Vagina (tissue), 2 donors: ENCODE data around the gene SMYD5.

Source experiments
- POLR2A ChIP-seq, 2 donors: fragments of 450-650 bp; IDR thresholded peaks; one replicate each; pipeline ENCODE4 v1.6.1; 2017; ENCODE audit warnings: antibody characterized with exemption in 2 of 2, mild to moderate bottlenecking in 2 of 2, moderate library complexity in 2 of 2
- POLR2AphosphoS5 ChIP-seq, 2 donors: sonication (generic); formaldehyde crosslinking; IDR thresholded peaks; one replicate each; pipeline ENCODE4 v1.9.0; 2017; ENCODE audit warnings: antibody characterized with exemption in 2 of 2, mild to moderate bottlenecking in 2 of 2, low read depth in 1 of 2; ENCODE audit not compliant: insufficient read depth in 1 of 2
- TF ChIP-seq, protein P1 (sequence below), 3 experiments: fragments of 450-650 bp in 2 of 3; fragments of 200-600 bp in 1 of 3; sonication (generic) in 1 of 3; IDR thresholded peaks; one replicate each; pipeline ENCODE4 v1.5.1; 2017 to 2019; ENCODE audit warnings: antibody characterized with exemption in 3 of 3, mild to moderate bottlenecking in 2 of 3, moderate library complexity in 2 of 3

GRCh38 chr2:73187549-73187948 is 26.5 kb upstream of the SMYD5 start:
- TF ChIP-seq, protein P1, sequence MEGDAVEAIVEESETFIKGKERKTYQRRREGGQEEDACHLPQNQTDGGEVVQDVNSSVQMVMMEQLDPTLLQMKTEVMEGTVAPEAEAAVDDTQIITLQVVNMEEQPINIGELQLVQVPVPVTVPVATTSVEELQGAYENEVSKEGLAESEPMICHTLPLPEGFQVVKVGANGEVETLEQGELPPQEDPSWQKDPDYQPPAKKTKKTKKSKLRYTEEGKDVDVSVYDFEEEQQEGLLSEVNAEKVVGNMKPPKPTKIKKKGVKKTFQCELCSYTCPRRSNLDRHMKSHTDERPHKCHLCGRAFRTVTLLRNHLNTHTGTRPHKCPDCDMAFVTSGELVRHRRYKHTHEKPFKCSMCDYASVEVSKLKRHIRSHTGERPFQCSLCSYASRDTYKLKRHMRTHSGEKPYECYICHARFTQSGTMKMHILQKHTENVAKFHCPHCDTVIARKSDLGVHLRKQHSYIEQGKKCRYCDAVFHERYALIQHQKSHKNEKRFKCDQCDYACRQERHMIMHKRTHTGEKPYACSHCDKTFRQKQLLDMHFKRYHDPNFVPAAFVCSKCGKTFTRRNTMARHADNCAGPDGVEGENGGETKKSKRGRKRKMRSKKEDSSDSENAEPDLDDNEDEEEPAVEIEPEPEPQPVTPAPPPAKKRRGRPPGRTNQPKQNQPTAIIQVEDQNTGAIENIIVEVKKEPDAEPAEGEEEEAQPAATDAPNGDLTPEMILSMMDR (IDR thresholded peaks at IDR 0.05), result no peak
- no peak for TF ChIP-seq POLR2A (IDR thresholded peaks at IDR 0.05)
- TF ChIP-seq POLR2AphosphoS5 (IDR thresholded peaks at IDR 0.05; ENCODE audit: insufficient read depth in 1 of 2, low read depth in 1 of 2), result no peak
